ENCODE data around the gene USP17L20.
"Not testable (repeated sequence)": the region's sequence is repeated elsewhere in the genome, so short reads cannot be mapped to it uniquely, and the experiment has no call there.

USP17L20 gene

GRCh38 chr4:9257824-9258223, at the start of gene USP17L20:
Gene USP17L20, plus strand, starts transcription at chr4:9258124. Its CDS starts 0 bp downstream, at chr4:9258124.
- not testable (repeated sequence) for FAIRE-seq; DNase-seq (ENCODE audit: low spot score)

DNA sequence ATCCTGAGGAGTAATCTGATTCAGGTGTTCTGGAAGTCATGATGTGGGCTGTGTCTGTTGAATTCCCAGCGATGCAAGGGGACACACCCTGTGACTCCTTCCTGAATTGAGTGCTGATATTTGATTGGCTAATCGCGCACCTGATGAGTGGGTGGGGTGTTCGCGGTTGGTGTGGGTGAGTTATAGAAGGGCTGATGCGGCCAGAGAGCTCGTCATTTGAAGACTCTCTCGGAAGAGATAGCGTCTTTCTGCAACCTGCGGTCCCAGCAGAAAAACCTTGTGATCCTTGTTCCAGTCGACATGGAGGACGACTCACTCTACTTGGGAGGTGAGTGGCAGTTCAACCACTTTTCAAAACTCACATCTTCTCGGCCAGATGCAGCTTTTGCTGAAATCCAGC, 47.6 kb upstream of the USP17L20 start, which contains the start of gene USP17L10:
TSS of gene USP17L10 (plus strand) at position 301 of the 400 bp plus-strand sequence. CDS start at position 301, 0 bp downstream.
- not testable (repeated sequence) for FAIRE-seq; DNase-seq (ENCODE audit: low spot score)

- not testable (repeated sequence) for FAIRE-seq; DNase-seq (ENCODE audit: low spot score)
These were observed 43.2 kb upstream of the USP17L20 start for GRCh38 chr4:9214701-9215100.

GRCh38 chr4:9215105-9215504, 42.8 kb upstream of the USP17L20 start, which contains the start of gene USP17L11:
Gene USP17L11, plus strand, starts transcription at chr4:9215405. Its CDS starts 0 bp downstream, at chr4:9215405.
- FAIRE-seq; DNase-seq (ENCODE audit: low spot score): not testable (repeated sequence)

- FAIRE-seq; DNase-seq (ENCODE audit: low spot score): not testable (repeated sequence)
These were observed 38.1 kb upstream of the USP17L20 start, which contains the start of gene USP17L12 for GRCh38 chr4:9219852-9220251. Gene USP17L12, plus strand, starts transcription at chr4:9220152. Its CDS starts 0 bp downstream, at chr4:9220152.

GRCh38 chr4:9224596-9224995, 33.3 kb upstream of the USP17L20 start, which contains the start of gene USP17L13:
Gene USP17L13, plus strand, starts transcription at chr4:9224896. Its CDS starts 0 bp downstream, at chr4:9224896.
- not testable (repeated sequence) for FAIRE-seq; DNase-seq (ENCODE audit: low spot score)

DNA sequence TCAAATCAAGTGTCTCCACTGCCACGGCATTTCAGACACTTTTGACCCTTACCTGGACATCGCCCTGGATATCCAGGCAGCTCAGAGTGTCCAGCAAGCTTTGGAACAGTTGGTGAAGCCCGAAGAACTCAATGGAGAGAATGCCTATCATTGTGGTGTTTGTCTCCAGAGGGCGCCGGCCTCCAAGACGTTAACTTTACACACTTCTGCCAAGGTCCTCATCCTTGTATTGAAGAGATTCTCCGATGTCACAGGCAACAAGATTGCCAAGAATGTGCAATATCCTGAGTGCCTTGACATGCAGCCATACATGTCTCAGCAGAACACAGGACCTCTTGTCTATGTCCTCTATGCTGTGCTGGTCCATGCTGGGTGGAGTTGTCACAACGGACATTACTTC, 27.7 kb upstream of the USP17L20 start:
- DNase-seq (ENCODE audit: low spot score); FAIRE-seq: not testable (repeated sequence)

DNA sequence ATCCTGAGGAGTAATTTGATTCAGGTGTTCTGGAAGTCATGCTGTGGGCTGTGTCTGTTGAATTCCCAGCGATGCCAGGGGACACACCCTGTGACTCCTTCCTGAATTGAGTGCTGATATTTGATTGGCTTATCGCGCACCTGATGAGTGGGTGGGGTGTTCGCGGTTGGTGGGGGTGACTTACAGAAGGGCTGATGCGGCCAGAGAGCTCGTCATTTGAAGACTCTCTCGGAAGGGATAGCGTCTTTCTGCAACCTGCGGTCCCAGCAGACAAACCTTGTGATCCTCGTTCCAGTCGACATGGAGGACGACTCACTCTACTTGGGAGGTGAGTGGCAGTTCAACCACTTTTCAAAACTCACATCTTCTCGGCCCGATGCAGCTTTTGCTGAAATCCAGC, 23.8 kb upstream of the USP17L20 start, which contains the start of gene USP17L15:
TSS of gene USP17L15 (plus strand) at position 301 of the 400 bp plus-strand sequence. CDS start at position 301, 0 bp downstream.
- not testable (repeated sequence) for FAIRE-seq; DNase-seq (ENCODE audit: low spot score)

DNA sequence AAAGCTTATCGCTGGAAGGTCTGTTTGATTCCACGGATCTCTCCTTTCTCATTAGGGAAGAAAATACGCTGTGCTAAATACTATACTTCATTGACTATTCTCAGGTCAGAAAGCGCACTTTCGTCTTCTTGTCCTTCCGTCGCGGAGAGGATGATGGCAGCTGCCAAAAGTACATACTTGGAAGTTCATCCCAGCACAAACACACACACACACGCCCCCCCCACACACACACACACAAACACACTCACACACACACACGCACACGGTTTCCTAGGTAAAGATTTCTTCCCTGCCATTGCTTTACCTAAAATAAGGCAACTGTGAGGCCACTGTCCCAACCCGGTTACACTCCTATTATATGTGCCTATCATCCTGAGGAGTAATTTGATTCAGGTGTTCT, 19.5 kb upstream of the USP17L20 start:
- FAIRE-seq; DNase-seq (ENCODE audit: low spot score): not testable (repeated sequence)

GRCh38 chr4:9243579-9243978, 14.3 kb upstream of the USP17L20 start, which contains the start of gene USP17L17:
Gene USP17L17, plus strand, starts transcription at chr4:9243879. Its CDS starts 0 bp downstream, at chr4:9243879.
- DNase-seq (ENCODE audit: low spot score); FAIRE-seq: not testable (repeated sequence)

DNA sequence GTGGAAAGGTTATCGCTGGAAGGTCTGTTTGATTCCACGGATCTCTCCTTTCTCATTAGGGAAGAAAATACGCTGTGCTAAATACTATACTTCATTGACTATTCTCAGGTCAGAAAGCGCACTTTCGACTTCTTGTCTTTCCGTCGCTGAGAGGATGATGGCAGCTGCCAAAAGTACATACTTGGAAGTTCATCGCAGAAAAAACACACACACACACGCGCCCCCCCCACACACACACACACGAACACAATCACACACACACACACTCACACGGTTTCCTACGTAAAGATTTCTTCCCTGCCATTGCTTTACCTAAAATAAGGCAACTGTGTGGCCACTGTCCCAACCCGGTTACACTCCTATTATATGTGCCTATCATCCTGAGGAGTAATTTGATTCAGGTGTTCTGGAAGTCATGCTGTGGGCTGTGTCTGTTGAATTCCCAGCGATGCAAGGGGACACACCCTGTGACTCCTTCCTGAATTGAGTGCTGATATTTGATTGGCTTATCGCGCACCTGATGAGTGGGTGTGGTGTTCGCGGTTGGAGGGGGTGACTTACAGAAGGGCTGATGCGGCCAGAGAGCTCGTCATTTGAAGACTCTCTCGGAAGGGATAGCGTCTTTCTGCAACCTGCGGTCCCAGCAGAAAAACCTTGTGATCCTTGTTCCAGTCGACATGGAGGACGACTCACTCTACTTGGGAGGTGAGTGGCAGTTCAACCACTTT, 9.8 kb upstream of the USP17L20 start, which contains the start of gene USP17L18:
TSS of gene USP17L18 (plus strand) at position 678 of the 728 bp plus-strand sequence. CDS start at position 678, 0 bp downstream.
- DNase-seq (ENCODE audit: low spot score) = not testable (repeated sequence)

GRCh38 chr4:9253078-9253477, 4.8 kb upstream of the USP17L20 start, which contains the start of gene USP17L19:
Gene USP17L19, plus strand, starts transcription at chr4:9253378. Its CDS starts 0 bp downstream, at chr4:9253378.
- FAIRE-seq = not testable (repeated sequence)

More for the DNA sequence above, 9.8 kb upstream of the USP17L20 start, which contains the start of gene USP17L18:
- FAIRE-seq = not testable (repeated sequence)

GRCh38 chr4:9262572-9262971, 4.6 kb downstream of the USP17L20 start, which contains the start of gene USP17L21:
Gene USP17L21, plus strand, starts transcription at chr4:9262872. Its CDS starts 0 bp downstream, at chr4:9262872.
- FAIRE-seq; DNase-seq (ENCODE audit: low spot score): not testable (repeated sequence)

More at GRCh38 chr4:9253078-9253477, 4.8 kb upstream of the USP17L20 start, which contains the start of gene USP17L19:
- DNase-seq (ENCODE audit: low spot score) = not testable (repeated sequence)

GRCh38 chr4:9267319-9267718, 9.4 kb downstream of the USP17L20 start, which contains the start of gene USP17L22:
Gene USP17L22, plus strand, starts transcription at chr4:9267619. Its CDS starts 0 bp downstream, at chr4:9267619.
- DNase-seq (ENCODE audit: low spot score); FAIRE-seq: not testable (repeated sequence)

DNA sequence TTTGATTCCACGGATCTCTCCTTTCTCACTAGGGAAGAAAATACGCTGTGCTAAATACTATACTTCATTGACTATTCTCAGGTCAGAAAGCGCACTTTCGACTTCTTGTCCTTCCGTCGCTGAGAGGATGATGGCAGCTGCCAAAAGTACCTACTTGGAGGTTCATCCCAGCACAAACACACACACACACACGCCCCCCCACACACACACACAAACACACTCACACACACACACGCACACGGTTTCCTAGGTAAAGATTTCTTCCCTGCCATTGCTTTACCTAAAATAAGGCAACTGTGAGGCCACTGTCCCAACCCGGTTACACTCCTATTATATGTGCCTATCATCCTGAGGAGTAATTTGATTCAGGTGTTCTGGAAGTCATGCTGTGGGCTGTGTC, 13.8 kb downstream of the USP17L20 start:
- DNase-seq (ENCODE audit: low spot score); FAIRE-seq: not testable (repeated sequence)
